ENCODE data around the gene TSEN54.

The TSEN54 gene

DNA sequence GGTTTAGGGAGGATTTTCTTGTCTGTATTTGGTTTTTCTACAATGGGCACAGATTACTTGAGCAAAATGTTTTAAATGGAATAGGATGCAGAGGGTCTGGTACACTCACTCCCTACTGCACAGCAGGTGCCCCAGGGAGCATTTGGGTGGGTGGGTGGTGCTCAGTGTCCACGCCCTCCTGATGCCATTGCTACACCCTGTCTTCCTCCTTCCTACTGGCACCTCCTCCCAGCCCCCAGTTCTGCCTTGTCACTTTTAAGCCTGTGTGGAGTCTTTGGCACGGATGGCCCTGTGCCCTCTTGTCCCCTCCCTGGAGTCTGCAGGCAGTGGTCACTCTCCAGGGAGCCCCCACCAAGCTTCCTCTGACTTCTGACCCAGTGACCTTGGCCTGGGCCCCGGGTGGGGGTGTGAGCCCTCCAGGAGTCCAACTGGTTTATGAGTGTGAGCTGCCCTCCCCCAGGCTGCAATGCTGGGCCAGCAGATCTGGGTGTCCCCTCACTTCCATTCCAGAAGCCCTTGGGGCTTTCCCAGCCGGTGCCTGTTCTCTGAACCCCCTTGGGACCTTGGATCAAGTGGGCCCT, 24.7 kb downstream of the TSEN54 start:
- no peak overlapping the region for H3K27ac ChIP-seq (ENCODE audit: low read depth, low read length)
- no peak overlapping the region for H3K4me2 ChIP-seq (ENCODE audit: low read length)
- H3K9me3 ChIP-seq (ENCODE audit: control insufficient read depth, insufficient read depth, low read length) = no peaks in the 10 kb centered on the region
- H3F3A ChIP-seq (ENCODE audit: control insufficient read depth, insufficient read depth) = no peaks in the 10 kb centered on the region
- no peaks in the 10 kb centered on the region for H3K36me3 ChIP-seq (ENCODE audit: control insufficient read depth, low read length)
- H3K9me2 ChIP-seq (replicated peaks; ENCODE audit: control insufficient read depth, low read length) = no peaks in the 10 kb centered on the region
- no peak overlapping the region for H3K4me3 ChIP-seq (ENCODE audit: low read length)
- no peaks in the 10 kb centered on the region for H3K79me2 ChIP-seq (ENCODE audit: control insufficient read depth, low read length)
- H3K27me3 ChIP-seq (ENCODE audit: control insufficient read depth, low read length) = no peaks in the 10 kb centered on the region
- no peaks in the 10 kb centered on the region for H4K20me1 ChIP-seq (ENCODE audit: control insufficient read depth, insufficient read depth, low read depth, low read length)
- no peak for TF ChIP-seq EZH2phosphoT487 (IDR thresholded peaks at IDR 0.05; ENCODE audit: borderline replicate concordance, low read length)
- TF ChIP-seq, protein P1, sequence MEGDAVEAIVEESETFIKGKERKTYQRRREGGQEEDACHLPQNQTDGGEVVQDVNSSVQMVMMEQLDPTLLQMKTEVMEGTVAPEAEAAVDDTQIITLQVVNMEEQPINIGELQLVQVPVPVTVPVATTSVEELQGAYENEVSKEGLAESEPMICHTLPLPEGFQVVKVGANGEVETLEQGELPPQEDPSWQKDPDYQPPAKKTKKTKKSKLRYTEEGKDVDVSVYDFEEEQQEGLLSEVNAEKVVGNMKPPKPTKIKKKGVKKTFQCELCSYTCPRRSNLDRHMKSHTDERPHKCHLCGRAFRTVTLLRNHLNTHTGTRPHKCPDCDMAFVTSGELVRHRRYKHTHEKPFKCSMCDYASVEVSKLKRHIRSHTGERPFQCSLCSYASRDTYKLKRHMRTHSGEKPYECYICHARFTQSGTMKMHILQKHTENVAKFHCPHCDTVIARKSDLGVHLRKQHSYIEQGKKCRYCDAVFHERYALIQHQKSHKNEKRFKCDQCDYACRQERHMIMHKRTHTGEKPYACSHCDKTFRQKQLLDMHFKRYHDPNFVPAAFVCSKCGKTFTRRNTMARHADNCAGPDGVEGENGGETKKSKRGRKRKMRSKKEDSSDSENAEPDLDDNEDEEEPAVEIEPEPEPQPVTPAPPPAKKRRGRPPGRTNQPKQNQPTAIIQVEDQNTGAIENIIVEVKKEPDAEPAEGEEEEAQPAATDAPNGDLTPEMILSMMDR (IDR thresholded peaks at IDR 0.05; ENCODE audit: low read depth, low read length, poor library complexity, severe bottlenecking) = no peak
- H3K4me1 ChIP-seq (ENCODE audit: control insufficient read depth, low read length) = no peaks in the 10 kb centered on the region

DNA sequence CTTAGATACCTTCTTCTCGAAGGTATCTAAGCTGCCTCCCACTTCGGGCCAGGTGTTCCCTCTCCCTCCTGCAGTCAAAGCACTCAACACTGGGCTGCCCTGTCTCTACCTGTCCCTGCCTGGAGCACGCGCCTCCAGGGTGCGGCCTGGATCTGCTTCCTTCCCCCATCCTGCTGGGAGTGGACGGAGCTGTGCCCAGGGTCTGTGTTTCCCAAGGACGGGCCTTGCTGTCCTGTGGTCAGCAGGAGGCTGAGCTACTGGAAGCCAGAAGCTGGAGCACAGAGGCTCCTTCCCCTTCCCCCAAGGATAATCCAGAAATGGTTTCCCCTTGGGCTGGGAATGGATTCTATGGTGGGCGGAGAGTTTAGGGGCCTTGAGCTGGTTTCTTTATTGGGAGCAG, 25.9 kb downstream of the TSEN54 start:
- H3K4me2 ChIP-seq (ENCODE audit: low read length) = no peak overlapping the region
- no peaks in the 10 kb centered on the region for H3K27me3 ChIP-seq (ENCODE audit: control insufficient read depth, low read length)
- H3K9me2 ChIP-seq (replicated peaks; ENCODE audit: control insufficient read depth, low read length) = no peaks in the 10 kb centered on the region
- H3F3A ChIP-seq (ENCODE audit: control insufficient read depth, insufficient read depth) = no peaks in the 10 kb centered on the region
- no peak overlapping the region for H3K27ac ChIP-seq (ENCODE audit: low read depth, low read length)
- TF ChIP-seq EZH2phosphoT487 (IDR thresholded peaks at IDR 0.05; ENCODE audit: borderline replicate concordance, low read length) = no peak
- TF ChIP-seq, protein P1 (IDR thresholded peaks at IDR 0.05; ENCODE audit: low read depth, low read length, poor library complexity, severe bottlenecking) = no peak
- H3K4me3 ChIP-seq (ENCODE audit: low read length) = no peak overlapping the region
- H3K9me3 ChIP-seq (ENCODE audit: control insufficient read depth, insufficient read depth, low read length) = no peaks in the 10 kb centered on the region
- H4K20me1 ChIP-seq (ENCODE audit: control insufficient read depth, insufficient read depth, low read depth, low read length) = no peaks in the 10 kb centered on the region
- no peaks in the 10 kb centered on the region for H3K79me2 ChIP-seq (ENCODE audit: control insufficient read depth, low read length)
- no peaks in the 10 kb centered on the region for H3K4me1 ChIP-seq (ENCODE audit: control insufficient read depth, low read length)
- H3K36me3 ChIP-seq (ENCODE audit: control insufficient read depth, low read length) = no peaks in the 10 kb centered on the region

DNA sequence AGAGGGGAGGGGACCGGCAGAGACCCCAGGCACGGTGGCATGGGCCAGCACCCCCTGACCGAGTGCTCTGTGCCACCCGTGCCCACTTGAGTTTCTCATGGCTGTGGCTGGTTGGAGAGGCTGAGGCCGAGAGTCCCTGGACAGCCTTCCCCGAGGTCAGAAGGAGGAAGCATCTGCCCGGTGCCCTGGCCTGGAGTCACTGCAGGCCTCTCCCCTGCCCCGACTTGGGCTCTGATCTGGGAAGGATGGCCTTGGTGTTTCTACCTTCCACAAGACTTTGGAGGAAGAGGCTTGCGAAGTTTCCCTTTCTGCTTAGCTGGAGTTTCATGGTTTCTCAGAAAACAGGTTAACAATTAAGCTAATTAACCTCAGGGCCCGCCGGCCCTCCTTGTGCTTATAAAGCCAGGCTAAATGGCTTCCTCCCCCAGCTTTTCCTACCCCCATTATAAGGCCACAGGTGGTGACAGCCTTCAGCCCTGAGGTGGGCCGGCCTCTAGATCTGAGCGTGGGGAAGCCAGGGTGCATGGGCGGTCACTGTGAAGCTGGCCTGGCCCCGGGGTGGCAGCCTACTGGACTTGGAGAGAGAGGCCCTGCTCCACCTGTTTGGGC, 26.5 kb downstream of the TSEN54 start:
- Histone ChIP-seq H3K4me2 (ENCODE audit: low read length) (no peak overlapping the region), H3K9me3 (ENCODE audit: control insufficient read depth, insufficient read depth, low read length) (no peaks in the 10 kb centered on the region), H3K27ac (ENCODE audit: low read depth, low read length) (no peak overlapping the region), H3K79me2 (ENCODE audit: control insufficient read depth, low read length) (no peaks in the 10 kb centered on the region), H3K4me1 (ENCODE audit: control insufficient read depth, low read length) (no peaks in the 10 kb centered on the region), H3K9me2 (replicated peaks; ENCODE audit: control insufficient read depth, low read length) (no peaks in the 10 kb centered on the region), H3K4me3 (ENCODE audit: low read length) (no peak overlapping the region), H3K27me3 (ENCODE audit: control insufficient read depth, low read length) (no peaks in the 10 kb centered on the region), H3F3A (ENCODE audit: control insufficient read depth, insufficient read depth) (no peaks in the 10 kb centered on the region), H4K20me1 (ENCODE audit: control insufficient read depth, insufficient read depth, low read depth, low read length) (no peaks in the 10 kb centered on the region), H3K36me3 (ENCODE audit: control insufficient read depth, low read length) (no peaks in the 10 kb centered on the region)
- TF ChIP-seq, protein P1 (IDR thresholded peaks at IDR 0.05; ENCODE audit: low read depth, low read length, poor library complexity, severe bottlenecking) = no peak
- TF ChIP-seq EZH2phosphoT487 (IDR thresholded peaks at IDR 0.05; ENCODE audit: borderline replicate concordance, low read length) = no peak
